ENCODE results near the gene NACC1. TPM values are rescaled to one million over a fixed set of nuclear protein-coding genes. Genes with fewer than 3 reads are reported as not detected.

Gene NACC1
- total and polyA plus RNA-seq, 2 of the 13 experiments (the other 11 are each of a cell fraction or from before 2014, with no cell fraction given), result 31.8 to 42.3 TPM

GRCh38 chr19:13117176-13117771 lies 790 bp upstream of the NACC1 start:
- Histone ChIP-seq H4K20me1 (ENCODE audit: insufficient read depth, low read length) (peaks cover 22% of the 10 kb centered on the region), H3K27ac (ENCODE audit: extremely low read length, insufficient read depth, low read length) (peak overlapping the region; percentile 83), H3K36me3 (replicated peaks in 1 of 2; ENCODE audit: control insufficient read depth in 1 of 2, insufficient read depth in 2 of 2, low read length in 2 of 2) (peaks cover 8 to 32% of the 10 kb centered on the region in 2 experiments; a peak in 4 of 5 replicates), H3K4me3 (replicated peaks in 1 of 3; ENCODE audit: insufficient read depth in 1 of 3, low read depth in 2 of 3, low read length in 3 of 3) (peak overlapping the region; percentile 94 to 96 (median 95)), H3K4me2 (ENCODE audit: low read depth, low read length) (peak overlapping the region; percentile 95), H3K9ac (ENCODE audit: insufficient read depth, low read depth, low read length) (peak overlapping the region; percentile 89), H3K27me3 (ENCODE audit: control insufficient read depth in 1 of 2, insufficient read depth in 2 of 2, low read length in 2 of 2) (no peaks in the 10 kb centered on the region; a peak in 1 of 5 replicates), H3K79me2 (ENCODE audit: insufficient read depth, low read length) (peaks cover 56% of the 10 kb centered on the region), H3K4me1 (ENCODE audit: insufficient read depth, low read length) (peaks cover 42% of the 10 kb centered on the region), H3K9me3 (ENCODE audit: low read length) (no peaks in the 10 kb centered on the region), H2AFZ (ENCODE audit: low read length) (peak overlapping the region; percentile 85)
- no TSS peak for BruUV-seq (replicated peaks)
- ChIA-PET POLR2A (interaction anchor here (0.6 to 2.7 kb wide), 14 partner anchors 11 to 456 kb away, joined by 3 to 20 read pairs (median 4); partner anchors contain the start of genes FARSA, IER2, JUNB and STX10), CTCF (ENCODE audit: low intra/inter-chr PET ratio, low total read pairs) (no interaction called here)
- DNase-seq (ENCODE audit: low spot score), result no peak
- FAIRE-seq, result no peak
- in situ Hi-C loops (cut with HindIII; ENCODE audit: extremely low pct_ligation_motif_present, low pct_unique_long_range_greater_than_20kb) (loop anchor here (5.0 kb wide), 1 partner anchor 35 kb away; the partner anchor contains the start of genes IER2 and STX10), intact Hi-C loops (cut with micrococcal nuclease; ENCODE audit: unreplicated experiment) (loop anchor here (5.0 kb wide), 1 partner anchor 35 kb away; the partner anchor contains the start of genes IER2 and STX10)
- TF ChIP-seq PBX2 (CRISPR knock-in tag; IDR thresholded peaks at IDR 0.05) (no peak), BCL6 (CRISPR knock-in tag; IDR thresholded peaks at IDR 0.05) (peak; percentile 36; the same call in 1 of the 2 replicates), ZNF878 (CRISPR knock-in tag; IDR thresholded peaks at IDR 0.05) (0 out of 2 replicates have a peak, but pooled peaks have one; percentile 36), SRY (CRISPR knock-in tag; IDR thresholded peaks at IDR 0.05) (0 out of 2 replicates have a peak, but pooled peaks have one; percentile 22), AFF4 (CRISPR knock-in tag; IDR thresholded peaks at IDR 0.05) (no peak), CHD4 (IDR thresholded peaks at IDR 0.05; ENCODE audit: borderline replicate concordance, low read length) (peak; percentile 86; the same call in 1 of the 2 replicates)
- 2% methylated on average over 20 of the region's 20 CpGs for WGBS (ENCODE audit: low lambda C conversion rate)
- peak; percentile 13 for ATAC-seq

Measured in HepG2 (cell line).